ENCODE measurements around the gene CELF6.

CELF6 gene

GRCh38 chr15:72285402-72285801 lies 34.6 kb downstream of the CELF6 start:
- no peak overlapping the region for H3K27ac ChIP-seq (replicated peaks)

GRCh38 chr15:72284781-72285180 lies 35.2 kb downstream of the CELF6 start:
- Histone ChIP-seq H3K4me3 (replicated peaks; ENCODE audit: insufficient read depth, low read length) (no peak overlapping the region), H3K27me3 (ENCODE audit: insufficient read depth, poor library complexity, severe bottlenecking) (no peaks in the 10 kb centered on the region), H3K27ac (replicated peaks) (no peak overlapping the region)
- TF ChIP-seq GABPA (IDR thresholded peaks at IDR 0.05; ENCODE audit: low read depth) = no peak
- no peak for TF ChIP-seq CTCF (IDR thresholded peaks at IDR 0.05; ENCODE audit: insufficient read depth, low read length)
- no peak for TF ChIP-seq POLR2AphosphoS5 (IDR thresholded peaks at IDR 0.05; ENCODE audit: low read depth)
- TF ChIP-seq, protein P1, sequence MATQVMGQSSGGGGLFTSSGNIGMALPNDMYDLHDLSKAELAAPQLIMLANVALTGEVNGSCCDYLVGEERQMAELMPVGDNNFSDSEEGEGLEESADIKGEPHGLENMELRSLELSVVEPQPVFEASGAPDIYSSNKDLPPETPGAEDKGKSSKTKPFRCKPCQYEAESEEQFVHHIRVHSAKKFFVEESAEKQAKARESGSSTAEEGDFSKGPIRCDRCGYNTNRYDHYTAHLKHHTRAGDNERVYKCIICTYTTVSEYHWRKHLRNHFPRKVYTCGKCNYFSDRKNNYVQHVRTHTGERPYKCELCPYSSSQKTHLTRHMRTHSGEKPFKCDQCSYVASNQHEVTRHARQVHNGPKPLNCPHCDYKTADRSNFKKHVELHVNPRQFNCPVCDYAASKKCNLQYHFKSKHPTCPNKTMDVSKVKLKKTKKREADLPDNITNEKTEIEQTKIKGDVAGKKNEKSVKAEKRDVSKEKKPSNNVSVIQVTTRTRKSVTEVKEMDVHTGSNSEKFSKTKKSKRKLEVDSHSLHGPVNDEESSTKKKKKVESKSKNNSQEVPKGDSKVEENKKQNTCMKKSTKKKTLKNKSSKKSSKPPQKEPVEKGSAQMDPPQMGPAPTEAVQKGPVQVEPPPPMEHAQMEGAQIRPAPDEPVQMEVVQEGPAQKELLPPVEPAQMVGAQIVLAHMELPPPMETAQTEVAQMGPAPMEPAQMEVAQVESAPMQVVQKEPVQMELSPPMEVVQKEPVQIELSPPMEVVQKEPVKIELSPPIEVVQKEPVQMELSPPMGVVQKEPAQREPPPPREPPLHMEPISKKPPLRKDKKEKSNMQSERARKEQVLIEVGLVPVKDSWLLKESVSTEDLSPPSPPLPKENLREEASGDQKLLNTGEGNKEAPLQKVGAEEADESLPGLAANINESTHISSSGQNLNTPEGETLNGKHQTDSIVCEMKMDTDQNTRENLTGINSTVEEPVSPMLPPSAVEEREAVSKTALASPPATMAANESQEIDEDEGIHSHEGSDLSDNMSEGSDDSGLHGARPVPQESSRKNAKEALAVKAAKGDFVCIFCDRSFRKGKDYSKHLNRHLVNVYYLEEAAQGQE (IDR thresholded peaks at IDR 0.05; ENCODE audit: insufficient replicate concordance, low read depth) = no peak
- TF ChIP-seq SPI1 (IDR thresholded peaks at IDR 0.05; ENCODE audit: borderline replicate concordance, low read depth) = no peak
- DNase-seq (ENCODE audit: low read depth in 1 of 2, low spot score in 1 of 2) = no peak

More at GRCh38 chr15:72285402-72285801, 34.6 kb downstream of the CELF6 start:
- DNase-seq (ENCODE audit: low read depth in 1 of 2, low spot score in 1 of 2) = no peak
- TF ChIP-seq SPI1 (IDR thresholded peaks at IDR 0.05; ENCODE audit: borderline replicate concordance, low read depth) (no peak), CTCF (IDR thresholded peaks at IDR 0.05; ENCODE audit: insufficient read depth, low read length) (no peak), GABPA (IDR thresholded peaks at IDR 0.05; ENCODE audit: low read depth) (no peak), POLR2AphosphoS5 (IDR thresholded peaks at IDR 0.05; ENCODE audit: low read depth) (no peak)
- TF ChIP-seq, protein P1 (IDR thresholded peaks at IDR 0.05; ENCODE audit: insufficient replicate concordance, low read depth) = no peak
- Histone ChIP-seq H3K4me3 (replicated peaks; ENCODE audit: insufficient read depth, low read length) (no peak overlapping the region), H3K27me3 (ENCODE audit: insufficient read depth, poor library complexity, severe bottlenecking) (no peaks in the 10 kb centered on the region)

GRCh38 chr15:72281713-72282112 lies 38.2 kb downstream of the CELF6 start:
- Histone ChIP-seq H3K27me3 (ENCODE audit: insufficient read depth, poor library complexity, severe bottlenecking) (no peaks in the 10 kb centered on the region), H3K4me3 (replicated peaks; ENCODE audit: insufficient read depth, low read length) (no peak overlapping the region), H3K27ac (replicated peaks) (no peak overlapping the region)
- TF ChIP-seq GABPA (IDR thresholded peaks at IDR 0.05; ENCODE audit: low read depth) = no peak
- no peak for TF ChIP-seq SPI1 (IDR thresholded peaks at IDR 0.05; ENCODE audit: borderline replicate concordance, low read depth)
- TF ChIP-seq, protein P1 (IDR thresholded peaks at IDR 0.05; ENCODE audit: insufficient replicate concordance, low read depth) = no peak
- TF ChIP-seq POLR2AphosphoS5 (IDR thresholded peaks at IDR 0.05; ENCODE audit: low read depth) = no peak
- no peak for TF ChIP-seq CTCF (IDR thresholded peaks at IDR 0.05; ENCODE audit: insufficient read depth, low read length)
- no peak for DNase-seq (ENCODE audit: low read depth in 1 of 2, low spot score in 1 of 2)
